Endometrium (tissue), 2 donors: Measurements from ENCODE around the gene SRRM4.
"Not testable (repeated sequence)": the region's sequence is repeated elsewhere in the genome, so short reads cannot be mapped to it uniquely, and the experiment has no call there.

Source experiments
- FAIRE-seq: peaks from 2 replicates; lab custom pipeline; 2012; peaks lifted over from hg19 to GRCh38; lab: Jason Lieb, UNC
- donor health status: control.
- donor health status: control.

The SRRM4 gene

DNA sequence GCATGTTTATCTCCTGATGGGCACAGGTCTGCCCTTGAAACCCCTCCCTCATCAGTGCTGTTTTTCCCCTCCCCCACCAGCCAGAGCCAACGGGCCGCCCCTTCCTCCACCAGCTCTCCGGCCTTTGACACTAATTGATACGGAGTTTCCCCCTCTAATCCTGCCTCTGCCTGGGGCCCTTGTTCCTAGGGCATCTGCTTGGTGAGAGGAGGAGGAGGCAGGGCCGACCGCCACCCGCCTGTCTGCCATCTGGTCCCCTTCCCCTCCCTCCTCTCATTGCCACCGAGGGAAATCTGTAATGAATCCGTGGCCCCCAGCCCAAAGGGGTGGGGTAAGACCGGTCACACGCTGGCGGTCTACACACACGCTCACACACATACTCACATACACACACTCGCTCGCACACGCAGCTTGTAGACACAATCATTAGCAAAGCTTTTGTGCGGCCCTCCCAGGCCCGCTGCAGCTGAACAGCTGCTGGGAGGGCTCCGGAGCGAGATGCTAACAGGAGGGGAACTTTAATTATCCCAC is 27.4 kb downstream of the SRRM4 start:
- no peak for FAIRE-seq

DNA sequence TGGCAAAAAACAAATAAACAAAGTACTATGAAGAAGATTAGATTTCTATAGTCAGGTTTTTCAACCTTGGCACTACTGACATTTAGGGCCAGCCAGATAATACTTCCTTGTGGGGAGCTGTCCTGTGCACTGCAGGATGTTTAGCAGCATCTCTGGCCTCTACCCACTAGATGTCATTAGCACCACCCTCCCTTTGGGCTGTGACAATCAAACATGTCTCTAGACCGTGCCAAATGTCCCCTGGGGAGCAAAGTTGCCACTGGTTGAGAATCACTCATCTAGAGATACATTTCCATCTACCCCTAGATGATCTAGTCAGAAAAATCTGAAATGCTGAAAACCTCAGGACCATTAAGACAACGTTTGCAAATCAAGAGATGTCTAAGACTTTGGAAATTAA is 29.9 kb downstream of the SRRM4 start:
- FAIRE-seq: no peak

DNA sequence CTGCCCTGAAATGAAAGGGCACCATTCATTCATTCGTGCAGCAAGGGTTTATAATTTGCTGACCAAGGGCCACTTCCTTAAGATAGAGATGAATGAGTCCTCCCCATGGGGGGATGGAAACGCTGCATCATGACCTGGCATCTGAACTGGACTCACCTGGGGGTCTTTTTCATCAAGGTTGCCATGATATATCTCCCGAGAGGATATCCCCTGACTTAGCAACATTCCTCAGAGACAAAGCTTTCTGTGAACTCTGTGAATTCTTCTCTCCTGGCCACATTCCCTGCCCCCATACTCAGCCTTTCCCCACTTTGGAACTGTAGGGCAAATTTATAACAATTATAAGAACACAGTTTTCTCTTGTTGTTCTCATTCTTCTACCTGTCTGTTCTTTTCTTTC is 30.8 kb downstream of the SRRM4 start:
- FAIRE-seq: no peak

DNA sequence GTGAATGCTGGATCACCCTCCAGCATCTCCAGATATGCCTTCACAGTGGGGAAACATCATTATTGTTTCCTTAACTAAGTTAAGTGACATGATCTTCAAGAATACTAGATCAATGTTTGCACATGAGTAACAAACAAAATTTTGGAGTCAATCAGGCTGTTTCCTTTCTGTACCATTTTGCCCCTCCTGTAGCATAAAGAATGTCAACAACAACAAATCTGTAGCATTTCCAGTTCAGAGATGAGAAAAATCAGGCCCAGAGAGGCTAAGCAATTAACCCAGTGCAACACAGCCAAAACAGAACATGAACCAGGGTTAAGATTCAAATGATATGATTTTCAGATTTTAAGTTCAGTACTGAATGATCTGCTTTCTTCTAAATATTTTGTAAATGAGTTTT is 31.7 kb downstream of the SRRM4 start:
- no peak for FAIRE-seq

DNA sequence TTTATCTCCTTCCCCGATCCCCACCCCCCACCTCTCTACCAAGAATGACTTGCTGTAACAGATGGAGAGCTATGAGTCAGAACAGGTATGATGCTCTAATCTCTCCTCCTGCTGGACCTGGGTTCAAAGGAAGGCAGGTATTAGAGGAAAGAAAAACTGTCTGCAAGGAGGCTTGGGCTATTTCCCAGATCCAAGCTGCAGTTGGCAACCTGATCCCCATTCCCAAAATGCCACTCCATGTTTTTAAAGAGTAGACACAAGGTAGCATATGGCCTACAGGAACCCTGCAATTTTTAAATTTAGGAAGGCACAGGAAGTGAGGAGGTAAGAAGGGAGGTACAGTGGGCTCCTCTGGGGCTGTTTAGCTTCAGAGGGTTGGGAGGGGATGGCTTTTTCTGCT is 33.0 kb downstream of the SRRM4 start:
- FAIRE-seq: no peak

DNA sequence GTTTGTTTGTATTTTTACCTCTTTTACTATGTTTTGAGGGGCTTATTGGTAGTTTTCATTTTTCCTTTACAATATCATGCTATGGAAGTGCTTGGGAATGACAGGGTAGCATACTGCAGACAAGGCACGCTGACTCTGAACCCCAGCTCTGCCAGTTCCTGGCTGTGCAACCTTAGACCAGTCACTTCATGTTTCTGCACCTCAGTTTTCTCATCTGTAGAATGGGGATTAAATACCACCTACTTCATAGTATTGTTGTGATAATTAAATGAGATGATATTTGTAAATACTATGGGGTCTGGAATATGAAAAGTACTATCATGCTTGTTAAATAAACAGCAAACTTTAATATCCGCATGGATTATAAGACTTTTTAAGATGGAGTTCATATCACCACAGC is 35.4 kb downstream of the SRRM4 start:
- no peak for FAIRE-seq

DNA sequence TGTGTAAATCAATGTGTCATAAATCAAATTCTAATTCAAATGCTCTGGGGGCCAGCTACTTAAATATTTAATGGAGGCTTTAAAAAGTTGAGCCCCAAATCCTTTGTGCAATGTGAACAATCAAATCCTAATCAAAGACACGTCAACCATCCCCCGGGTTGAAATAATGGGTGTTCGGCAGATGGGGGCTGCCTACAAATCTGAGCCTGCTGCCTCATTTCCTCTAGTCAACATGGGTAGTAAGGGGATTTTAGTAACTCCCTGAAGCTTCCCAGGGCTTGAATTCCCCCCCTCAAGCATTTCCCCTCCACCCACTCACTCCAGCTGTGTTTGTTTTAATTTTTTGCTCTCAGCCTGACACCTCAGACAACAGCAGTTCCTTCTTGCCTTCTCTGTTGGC is 37.8 kb downstream of the SRRM4 start:
- FAIRE-seq: no peak

DNA sequence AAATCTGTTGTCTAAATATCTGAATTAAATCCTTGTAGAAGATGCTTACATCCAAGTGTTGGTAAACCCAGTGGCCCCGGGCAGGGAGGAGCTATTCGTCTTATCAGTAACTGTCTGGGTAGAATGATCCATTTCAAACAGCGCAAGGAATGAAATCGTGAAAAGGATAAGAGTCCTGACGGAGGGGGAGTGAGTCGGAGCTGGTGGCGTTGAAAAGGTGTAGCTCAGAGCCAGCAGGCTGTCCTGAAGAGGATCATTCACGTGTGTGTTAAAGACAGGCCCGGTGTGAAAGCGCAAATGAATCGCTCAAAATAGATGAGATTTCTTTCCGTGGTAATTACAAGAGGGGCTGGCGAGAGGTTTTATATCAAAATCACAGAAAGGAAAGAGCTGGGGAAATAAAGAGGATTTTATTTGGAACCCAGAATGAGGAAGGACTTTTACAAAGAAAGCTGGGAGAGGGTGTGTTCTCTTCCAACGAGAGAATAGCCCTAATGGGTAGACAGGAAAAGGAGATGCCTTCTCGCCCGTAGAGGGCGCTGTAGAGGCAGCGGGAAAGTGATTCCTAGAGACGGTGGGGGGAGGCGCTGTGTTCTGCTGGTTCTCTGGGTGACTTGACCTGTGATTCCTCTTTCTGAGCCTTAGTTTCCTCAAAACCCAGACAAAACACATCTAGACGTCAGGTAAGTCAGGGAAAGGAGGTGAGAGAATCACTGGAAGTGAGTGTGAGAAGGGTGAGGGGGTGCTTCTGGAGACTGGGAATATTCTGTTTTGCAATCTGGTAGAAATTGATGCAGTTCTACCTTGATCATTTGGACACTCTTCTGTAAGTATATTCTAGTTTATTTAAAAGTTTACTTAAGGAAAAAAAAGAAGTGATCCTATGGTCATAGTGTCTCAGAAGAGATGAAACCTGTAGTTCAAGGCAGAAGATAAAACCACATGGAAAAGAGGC is 39.3 kb downstream of the SRRM4 start:
- no peak for FAIRE-seq

DNA sequence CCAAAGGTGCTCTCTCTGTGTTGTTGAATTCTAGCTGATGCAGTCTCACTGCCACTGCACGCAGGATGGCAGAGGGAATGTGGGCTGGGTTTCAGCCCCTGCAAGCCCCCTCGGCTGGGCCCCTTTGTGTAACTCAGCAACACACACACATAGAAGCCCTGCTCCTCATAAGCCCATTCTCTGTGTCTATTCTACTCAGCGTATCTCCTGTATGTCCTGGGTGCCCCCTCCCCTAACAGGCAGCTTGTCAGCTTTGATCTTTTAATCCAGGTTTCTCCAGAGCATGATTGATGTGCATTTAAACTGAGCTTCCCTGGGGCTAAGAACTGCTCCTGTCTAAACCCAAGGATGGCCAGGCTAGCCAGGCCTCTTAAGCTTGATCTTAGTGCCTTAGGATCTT is 43.0 kb downstream of the SRRM4 start:
- FAIRE-seq: no peak

DNA sequence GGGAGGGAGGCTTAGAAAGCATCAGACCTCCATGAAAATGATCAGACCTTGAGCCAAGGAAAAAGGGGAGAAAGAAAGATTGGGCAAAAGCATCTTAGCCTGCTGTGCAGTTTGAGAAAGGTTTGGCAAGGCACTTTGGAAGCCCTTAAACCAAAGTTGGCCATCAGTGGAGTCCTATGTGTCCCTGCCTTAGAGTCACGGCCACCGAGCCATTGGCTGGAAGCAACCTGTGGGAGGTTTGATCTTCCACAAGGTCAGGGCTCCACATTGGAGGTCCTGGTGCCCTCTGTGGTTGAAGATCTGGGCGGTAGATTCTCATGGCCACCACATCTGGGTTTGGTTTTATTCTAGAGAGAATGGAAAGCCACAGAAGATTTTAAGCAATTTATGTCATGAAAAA is 44.4 kb downstream of the SRRM4 start:
- no peak for FAIRE-seq

DNA sequence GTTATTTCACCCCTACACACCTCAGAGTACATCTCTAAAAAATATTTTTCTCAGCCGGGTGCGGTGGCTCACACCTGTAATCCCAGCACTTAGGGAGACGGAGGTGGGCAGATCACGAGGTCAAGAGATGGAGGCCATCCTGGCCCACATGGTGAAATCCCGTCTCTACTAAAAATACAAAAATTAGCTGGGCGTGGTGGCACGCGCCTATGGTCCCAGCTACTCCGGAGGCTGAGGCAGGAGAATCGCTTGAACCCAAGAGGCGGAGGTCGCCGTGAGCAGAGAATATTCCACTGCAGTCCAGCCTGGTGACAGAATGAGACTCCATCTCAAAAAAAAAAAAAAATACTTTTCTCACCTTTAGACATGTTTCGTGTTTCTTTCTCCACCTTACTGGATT is 52.0 kb downstream of the SRRM4 start:
- FAIRE-seq: not testable (repeated sequence)

DNA sequence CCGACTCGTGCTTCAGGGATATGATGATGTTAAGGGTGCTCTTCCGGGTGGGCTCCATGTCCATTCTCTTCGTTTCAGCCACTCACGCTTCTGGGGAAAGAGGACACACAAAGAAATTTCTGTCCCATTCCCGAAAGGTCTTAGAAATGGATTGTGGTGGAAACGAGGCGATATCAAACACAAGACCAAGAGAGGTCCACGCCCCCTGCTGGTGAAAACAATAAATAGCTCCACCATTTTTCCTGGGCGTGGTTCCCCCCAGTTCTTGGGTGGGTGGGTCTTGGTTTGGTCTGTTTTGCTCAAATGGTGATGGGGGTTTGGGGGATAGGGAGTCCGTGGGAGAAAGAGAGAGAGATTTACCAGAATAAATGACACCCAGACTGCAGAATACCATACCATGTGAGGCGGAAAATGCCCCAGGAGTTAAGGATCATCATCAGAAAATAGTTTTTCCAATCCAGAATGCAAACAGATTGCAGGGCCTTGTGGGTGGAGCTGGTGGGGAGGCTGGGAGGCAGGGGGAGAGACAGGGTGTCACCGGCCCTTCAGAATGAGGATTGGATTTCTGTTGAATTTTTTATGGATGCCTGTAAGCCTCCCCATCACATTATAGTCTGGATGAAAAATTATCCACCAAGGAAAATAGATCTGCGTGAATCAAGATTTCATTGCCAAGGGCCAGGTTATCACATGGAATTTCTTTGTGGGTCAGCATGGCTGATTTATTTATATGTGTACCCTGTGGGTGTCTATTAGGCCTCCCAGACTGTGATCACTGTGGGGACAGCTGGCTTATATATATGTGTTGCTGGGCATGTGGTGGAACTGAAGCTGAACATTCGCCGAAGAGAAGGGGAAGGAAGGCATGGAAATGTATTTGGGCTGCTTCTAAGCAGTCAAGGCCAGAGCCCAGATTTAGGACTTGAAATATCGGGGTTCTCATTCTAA is 55.8 kb downstream of the SRRM4 start:
- no peak for FAIRE-seq

DNA sequence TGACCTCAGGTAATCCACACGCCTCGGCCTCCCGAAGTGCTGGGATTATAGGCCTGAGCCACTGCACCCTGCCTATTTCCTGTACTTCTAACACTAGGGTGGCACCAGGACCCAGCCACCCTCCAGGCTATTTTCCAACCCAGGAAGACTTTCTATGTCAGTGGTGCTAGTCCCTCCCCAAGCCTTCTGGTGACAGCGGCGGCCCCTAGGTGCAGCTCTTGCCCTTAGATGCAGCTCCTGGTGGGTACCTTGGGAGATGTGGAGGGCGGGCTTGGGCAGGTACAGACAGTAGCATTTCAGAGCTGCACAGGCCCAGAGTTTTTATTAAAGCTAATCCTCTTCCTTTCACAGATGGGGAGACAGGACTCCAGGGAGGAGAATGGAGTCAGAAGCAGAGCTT is 62.8 kb downstream of the SRRM4 start:
- no peak for FAIRE-seq

DNA sequence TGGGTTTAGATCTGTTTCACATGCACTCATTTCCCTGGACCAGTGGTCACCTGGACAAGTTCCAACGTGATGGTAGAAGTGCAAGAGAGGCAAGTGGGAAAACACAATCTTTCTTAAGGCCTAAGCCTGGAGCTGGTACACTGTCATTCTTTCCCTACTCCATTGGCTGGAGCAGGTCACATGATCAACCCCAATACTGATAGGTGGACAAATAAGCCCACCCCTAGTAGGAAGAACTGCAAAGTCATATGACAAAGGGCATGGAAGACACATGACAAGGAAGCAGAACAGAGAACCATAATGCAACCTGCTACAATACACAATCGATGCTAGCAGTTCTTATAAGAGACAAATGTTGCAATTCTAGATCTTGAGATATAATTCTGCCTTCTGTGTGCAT is 66.3 kb downstream of the SRRM4 start:
- FAIRE-seq: no peak

DNA sequence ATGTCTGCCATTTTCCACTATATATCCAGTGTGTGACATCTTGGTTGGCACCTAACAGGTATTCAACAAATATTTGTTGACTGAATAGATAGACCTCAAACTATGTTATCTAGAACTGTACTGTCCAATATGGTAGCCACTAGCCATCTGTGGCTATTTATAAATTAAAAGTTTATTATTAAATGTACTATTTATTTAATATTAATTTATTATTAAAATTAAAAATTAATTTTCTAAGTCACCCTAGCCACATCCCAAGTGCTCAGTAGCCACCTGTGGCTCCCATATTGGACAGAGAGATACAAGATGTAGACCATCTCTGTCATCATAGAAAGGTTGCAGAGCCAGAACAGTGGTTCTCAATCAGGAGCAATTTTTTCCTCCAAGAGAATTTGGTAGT is 69.3 kb downstream of the SRRM4 start:
- no peak for FAIRE-seq

DNA sequence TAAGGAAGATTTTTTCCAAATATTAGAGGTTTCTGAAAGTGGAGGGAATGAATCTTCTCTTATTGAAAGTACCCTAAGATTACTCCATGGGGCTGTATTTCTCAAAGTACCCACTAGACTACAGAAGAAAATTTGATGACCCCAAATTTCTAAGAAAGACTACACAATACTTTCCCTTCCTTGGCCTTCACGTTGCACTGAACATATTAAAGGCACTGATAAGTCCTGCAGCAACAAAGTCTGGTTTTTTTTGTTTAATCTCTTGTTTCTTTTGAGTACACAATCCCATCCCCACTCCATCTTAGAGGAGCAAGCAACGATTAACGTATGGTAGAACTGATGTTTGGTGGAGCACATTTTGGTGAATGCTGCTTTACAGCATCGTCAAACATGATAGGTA is 70.1 kb downstream of the SRRM4 start:
- no peak for FAIRE-seq

DNA sequence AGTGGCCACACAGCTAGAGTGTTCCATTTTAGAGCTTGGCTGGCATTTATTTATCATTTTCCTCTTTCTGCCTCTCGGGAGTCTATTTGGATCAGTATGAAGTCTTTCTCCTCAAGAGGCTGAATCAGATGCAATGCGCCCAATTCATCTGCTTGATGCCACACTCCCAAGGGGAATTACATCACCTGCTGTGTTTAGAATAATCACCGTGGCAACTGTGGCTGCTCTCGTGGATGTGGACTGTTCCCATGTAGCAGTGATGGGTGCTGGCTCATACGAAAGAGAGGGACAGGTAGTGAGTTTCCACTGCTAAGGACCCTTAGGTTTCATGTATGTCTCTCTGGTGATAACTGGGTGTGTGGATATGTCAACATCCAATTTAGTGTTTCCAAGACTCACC is 70.7 kb downstream of the SRRM4 start:
- no peak for FAIRE-seq

DNA sequence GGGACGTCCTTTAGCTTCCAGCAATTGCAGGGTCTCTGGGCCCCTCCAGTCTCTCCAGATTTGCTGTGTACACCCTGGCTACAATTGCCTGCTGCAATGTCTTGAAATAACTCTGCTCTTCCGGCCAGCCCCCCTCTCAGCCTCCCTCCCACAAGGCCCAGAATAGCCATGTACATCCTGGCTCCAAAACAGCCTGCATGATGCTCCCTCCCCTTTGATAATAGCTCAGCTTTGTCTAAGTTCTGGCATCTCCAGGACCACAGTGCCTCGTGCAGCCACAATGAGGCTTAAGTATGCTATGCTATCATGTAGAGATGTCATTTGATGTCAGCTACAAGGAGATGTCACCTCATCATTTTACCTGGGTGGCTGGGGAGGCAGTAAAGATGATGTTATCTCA is 74.6 kb downstream of the SRRM4 start:
- FAIRE-seq: no peak

DNA sequence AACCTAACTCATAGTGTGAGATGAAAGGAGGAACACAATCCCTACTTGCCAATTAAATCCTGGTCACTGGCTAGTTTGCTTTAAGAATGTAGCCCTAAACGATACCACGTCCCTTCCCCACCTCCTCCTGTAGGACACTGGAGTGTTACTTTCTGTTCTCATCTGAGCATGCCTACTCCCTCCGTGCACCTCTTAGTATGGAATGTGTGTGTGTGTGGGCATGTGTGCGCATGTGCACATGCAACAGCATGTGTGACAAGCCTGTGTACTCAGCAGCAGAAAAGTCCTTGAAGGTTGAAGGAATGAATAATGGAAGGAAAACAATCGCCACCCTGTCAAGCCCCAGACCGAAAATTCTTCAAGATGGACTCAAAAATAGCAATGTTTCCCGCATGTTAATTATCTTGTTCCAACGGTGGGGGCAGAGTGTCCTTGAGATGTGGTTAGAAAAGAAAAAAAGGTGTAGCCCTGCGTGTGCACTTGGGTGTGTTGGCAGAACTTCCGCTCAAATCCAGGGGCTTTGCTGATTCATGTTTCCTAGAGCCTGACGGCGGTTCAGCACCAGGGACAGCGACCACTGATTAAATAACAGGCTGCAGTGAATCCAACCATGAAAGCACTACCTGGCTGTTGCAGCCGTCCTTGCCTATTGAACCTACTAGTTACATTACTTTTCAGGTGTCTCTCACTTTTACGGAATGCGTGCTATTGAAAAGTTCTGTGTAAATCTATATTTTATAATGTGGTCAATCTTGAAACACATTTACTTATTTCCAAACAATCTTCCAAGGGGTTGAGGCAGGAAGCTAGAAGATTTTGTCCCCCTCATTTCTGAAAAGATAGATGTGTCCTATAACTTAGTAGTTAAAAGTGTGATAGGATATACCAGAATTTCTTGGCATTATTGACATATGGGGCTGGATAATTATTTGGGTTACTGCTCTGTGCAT is 79.8 kb downstream of the SRRM4 start:
- FAIRE-seq: no peak

DNA sequence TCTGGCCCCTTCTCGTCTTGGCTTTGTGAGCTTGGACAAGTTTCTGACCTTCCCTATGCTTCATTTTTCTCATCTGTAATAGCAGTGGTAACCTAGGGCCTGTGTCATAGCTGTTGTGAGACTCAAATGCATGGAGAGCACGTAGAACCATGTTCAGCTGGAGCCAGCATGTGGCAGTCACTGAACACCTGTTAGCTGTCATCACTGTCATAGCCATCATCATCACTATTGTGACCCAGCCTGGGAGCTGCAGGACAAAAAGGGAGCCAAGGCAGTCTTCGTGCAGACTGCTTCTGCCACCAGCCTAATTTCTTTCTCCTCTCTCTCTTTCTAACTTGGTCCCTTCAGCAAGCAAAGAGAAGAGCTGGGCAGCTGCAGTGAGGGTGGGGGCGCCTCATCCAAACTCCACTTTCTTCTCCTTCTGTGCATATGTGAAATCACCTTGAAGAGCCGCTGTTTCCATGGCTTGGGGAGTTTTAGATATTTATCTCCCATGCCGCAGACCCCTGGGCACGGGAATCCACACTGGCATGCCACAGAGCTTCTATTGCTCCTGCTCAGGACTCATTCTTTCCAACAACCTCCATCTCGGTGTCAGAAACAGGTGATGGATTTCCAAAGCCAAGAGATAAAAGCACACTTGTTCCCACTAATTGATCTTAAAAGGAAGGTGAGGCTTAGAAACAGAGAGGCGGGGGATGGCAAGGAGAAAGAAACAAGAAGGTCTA is 87.0 kb downstream of the SRRM4 start:
- FAIRE-seq: no peak

DNA sequence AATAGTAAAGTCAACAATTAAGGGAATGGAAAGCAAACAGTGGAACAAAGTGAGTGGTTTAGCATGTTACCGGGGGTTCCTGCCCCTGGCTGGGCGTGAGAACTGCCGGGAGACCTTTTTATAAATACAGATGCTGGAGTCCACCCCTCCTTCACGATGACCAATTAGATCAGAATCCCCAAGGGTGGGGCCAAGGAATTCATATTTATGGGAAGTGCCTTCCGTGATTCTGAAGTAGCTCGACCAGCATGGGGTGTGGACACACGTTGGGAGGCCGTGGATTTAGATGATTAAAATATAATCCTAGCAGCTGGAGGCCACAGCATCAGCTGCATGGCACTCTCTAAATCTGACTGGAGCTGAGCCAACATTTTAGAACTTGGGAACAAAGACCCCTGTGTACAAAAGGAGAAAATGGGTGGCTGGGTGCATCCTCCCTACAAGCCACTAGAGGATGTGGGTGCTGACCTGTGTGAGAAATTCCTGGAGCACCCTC is 87.9 kb downstream of the SRRM4 start:
- FAIRE-seq: no peak
